DOHH2 (cell line): ENCODE measurements around the gene FALEC.

ENCODE experiments used
- EZH2phosphoT487 ChIP-seq: fragments of 200-600 bp; sonication (generic); IDR thresholded peaks from 2 replicates; pipeline ENCODE4 v1.6.1; 2017; ENCODE audit warnings: borderline replicate concordance, mild to moderate bottlenecking, antibody characterized with exemption, low read length, moderate library complexity, mixed read lengths
- TF ChIP-seq, protein P1 (sequence below): fragments of 200-600 bp; sonication (generic); IDR thresholded peaks from one replicate; pipeline ENCODE4 v1.5.1; 2014; ENCODE audit warnings: antibody characterized with exemption, mild to moderate bottlenecking, low read depth, low read length; ENCODE audit not compliant: poor library complexity, severe bottlenecking

DNA sequence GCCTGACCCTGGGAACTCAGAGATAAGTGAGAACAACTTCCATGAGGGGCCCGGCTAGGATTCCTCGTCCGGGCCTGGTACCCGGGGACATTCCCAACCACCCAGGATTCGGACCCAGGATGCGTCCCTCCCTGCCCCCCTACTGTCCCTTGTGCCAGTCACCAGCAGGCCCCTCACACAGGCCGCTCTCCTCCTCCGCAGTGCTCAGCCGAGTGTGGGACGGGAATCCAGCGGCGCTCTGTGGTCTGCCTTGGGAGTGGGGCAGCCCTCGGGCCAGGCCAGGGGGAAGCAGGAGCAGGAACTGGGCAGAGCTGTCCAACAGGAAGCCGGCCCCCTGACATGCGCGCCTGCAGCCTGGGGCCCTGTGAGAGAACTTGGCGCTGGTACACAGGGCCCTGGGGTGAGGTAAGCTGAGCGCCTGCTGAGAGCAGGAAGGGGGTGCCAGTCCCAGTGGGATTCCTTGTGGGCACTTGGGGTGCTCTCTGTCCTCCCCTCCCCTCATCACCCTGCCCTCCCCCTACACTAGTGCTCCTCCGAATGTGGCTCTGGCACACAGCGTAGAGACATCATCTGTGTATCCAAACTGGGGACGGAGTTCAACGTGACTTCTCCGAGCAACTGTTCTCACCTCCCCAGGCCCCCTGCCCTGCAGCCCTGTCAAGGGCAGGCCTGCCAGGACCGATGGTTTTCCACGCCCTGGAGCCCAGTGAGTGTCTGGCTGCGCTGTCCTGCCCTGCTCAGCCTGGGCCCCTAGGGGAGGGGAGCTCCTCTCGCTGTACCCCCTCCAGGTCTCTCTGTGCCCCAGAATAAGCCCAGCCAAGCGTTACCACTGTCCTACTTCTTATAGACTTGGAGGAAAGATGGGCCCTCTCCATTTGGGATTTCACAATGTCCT is 43.5 kb downstream of the FALEC start:
- TF ChIP-seq, protein P1, sequence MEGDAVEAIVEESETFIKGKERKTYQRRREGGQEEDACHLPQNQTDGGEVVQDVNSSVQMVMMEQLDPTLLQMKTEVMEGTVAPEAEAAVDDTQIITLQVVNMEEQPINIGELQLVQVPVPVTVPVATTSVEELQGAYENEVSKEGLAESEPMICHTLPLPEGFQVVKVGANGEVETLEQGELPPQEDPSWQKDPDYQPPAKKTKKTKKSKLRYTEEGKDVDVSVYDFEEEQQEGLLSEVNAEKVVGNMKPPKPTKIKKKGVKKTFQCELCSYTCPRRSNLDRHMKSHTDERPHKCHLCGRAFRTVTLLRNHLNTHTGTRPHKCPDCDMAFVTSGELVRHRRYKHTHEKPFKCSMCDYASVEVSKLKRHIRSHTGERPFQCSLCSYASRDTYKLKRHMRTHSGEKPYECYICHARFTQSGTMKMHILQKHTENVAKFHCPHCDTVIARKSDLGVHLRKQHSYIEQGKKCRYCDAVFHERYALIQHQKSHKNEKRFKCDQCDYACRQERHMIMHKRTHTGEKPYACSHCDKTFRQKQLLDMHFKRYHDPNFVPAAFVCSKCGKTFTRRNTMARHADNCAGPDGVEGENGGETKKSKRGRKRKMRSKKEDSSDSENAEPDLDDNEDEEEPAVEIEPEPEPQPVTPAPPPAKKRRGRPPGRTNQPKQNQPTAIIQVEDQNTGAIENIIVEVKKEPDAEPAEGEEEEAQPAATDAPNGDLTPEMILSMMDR = no peak
- no peak for TF ChIP-seq EZH2phosphoT487
